GM21360 (cell line): ENCODE measurements around the gene TEX264.

ENCODE experiments used
- ATAC-seq: cut with Tn5 transposase; IDR thresholded peaks from one replicate; pipeline ENCODE4 v1.9.1; 2021; ENCODE audit warnings: mild to moderate bottlenecking, moderate library complexity; ENCODE audit not compliant: unreplicated experiment

The TEX264 gene

DNA sequence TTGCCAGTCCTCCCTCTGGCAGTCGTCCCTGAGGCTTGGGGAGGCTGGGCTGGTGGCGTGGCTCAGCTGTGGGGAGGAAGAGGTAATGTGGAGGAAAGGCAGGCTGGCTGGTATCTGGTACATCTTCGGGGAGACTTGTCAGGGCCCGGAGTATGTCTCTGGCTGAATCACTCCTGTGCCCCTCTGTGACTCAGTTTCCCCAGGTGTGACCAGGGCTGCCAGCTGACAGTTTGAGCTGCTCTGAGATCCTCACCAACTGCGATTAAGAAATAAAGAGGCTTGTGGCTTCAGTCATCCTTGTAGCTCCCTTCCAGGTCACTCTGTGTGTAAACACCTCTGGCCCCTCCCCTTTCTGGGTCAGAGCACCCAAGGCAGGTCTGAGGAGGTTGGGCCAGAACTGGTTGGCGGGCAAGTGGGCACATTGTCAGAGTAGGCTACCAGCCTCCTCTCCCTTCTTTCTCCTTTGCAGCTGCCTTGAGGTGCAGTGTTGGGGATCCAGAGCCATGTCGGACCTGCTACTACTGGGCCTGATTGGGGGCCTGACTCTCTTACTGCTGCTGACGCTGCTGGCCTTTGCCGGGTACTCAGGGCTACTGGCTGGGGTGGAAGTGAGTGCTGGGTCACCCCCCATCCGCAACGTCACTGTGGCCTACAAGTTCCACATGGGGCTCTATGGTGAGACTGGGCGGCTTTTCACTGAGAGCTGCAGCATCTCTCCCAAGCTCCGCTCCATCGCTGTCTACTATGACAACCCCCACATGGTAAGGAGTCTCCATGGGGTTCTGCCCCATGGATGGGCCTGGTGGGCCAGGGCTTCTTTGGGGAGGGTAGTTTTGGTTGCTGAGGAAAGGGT is 3.0 kb downstream of the TEX264 start:
- no peak for ATAC-seq

DNA sequence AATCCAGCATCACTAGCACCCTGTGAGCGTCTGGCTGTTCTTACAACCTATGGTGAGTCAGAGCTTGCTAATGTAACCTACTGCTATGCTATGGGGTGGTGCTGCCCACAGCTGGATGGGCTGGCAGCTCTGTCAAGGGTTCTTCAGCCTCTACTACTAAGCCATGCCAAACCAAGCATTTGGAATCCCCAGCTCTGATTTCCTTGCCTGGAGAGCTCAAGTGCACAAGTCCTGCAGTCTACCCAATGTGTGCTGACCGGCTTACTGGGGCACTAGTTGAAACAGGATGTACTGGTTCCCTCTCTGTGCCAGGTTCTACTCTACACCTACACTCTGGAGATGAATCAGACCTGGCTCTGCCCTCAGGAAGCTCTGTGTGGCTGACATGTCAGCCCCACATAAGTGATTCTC is 4.2 kb downstream of the TEX264 start:
- no peak for ATAC-seq

DNA sequence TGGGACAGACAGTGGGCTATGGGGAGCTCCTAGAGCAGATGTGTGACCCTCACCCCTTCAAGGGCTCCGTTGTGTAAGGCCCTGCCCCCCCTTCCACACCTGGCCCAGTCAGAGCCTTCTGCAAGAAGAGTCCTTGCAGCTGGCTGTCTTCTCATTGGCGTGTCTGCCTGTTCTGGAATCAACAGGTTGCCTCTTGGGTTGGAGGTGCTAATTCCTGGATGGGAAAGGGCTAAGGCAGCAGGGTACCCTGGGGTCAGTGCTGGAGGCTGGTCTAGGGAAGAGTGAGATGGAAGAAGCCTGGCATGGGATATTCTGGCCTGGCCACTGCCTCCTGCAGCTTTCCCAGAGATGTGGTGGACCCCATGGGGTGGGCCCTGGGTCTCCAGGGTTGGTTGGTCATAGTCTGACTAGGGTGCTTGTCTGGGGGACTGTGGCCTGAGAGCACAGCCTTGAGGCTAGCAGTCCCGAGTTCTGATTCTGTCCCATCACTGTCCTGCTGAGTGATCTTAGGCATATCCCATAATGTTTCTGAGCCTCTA is 5.1 kb downstream of the TEX264 start:
- ATAC-seq = no peak

DNA sequence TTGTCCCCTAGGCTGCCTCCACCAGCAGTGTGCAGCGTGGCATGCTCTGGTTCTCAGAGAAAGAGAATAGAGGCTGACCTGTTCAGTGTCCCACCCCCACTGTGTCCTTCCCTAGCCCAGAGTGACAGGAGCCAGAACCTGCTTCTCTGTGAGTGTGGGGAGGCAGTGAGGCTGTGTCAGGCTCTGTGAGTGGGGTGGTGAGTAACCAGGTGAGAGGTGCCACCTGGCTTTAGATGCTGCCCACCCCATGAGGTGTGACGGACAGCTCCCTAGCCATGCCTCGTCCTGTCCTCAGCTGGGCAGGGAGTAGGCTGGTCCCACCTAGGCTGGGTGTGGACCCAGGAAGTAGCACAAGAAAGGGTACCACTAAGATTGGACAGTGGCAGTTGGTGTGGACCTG is 6.3 kb downstream of the TEX264 start:
- no peak for ATAC-seq

DNA sequence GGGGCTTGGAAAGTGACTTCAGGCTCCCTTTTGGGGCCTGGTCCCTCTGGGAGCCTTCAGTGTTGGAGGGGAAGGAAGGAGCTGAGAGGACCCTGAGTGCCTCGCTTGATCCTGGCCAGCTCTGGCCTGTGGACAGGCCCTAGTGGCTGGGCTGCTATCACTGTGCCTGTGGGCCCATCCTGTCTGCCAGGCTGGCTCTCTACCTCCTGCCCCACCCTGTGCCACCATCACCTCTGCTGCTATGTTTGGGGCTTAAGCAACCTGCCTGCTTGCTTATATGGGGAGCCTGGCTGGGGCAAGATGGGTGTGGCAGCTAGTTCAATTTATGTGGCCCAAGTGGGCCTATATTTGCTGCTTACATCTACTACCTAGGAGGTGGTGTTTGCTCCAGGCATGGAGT is 7.1 kb downstream of the TEX264 start:
- no peak for ATAC-seq

DNA sequence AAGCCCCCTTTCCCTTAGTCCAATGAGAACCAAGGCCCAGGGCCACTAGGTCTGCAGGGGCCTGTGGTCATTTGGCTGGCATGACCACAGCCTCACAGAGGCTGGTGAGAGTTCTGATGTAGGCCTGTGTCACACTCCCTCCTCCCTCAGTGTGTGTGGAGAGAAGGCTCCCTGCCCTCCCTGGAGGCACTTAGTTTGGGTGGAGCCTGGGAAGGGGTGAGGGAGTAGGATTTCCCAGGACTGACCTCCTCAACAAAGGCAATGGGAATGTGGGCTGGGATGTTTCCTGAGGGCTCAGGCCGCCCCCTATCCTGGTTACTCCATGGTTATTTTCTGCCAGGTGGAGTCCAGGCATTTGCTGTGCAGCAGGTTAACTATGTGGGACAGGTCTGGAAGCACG is 7.6 kb downstream of the TEX264 start:
- ATAC-seq = no peak

DNA sequence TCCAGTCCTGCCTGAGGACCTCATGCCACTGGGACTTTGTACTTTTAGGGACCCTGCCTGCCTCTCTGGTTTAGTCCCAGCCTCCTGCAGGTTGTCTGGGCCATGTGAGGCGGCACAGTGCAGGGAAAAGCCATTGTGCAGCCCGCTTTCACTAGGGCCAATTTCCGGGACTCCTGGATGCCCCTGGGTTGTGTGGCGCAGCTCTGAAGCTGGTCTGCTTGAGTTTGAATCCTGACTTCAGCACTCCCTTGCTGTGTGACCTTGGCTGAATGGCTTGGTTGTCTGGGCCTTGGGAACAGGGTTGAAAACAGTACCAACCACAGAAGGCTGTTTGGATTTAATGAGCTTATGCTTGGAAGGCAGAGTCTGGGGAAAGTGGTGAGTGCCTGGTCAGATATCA is 8.3 kb downstream of the TEX264 start:
- no peak for ATAC-seq

DNA sequence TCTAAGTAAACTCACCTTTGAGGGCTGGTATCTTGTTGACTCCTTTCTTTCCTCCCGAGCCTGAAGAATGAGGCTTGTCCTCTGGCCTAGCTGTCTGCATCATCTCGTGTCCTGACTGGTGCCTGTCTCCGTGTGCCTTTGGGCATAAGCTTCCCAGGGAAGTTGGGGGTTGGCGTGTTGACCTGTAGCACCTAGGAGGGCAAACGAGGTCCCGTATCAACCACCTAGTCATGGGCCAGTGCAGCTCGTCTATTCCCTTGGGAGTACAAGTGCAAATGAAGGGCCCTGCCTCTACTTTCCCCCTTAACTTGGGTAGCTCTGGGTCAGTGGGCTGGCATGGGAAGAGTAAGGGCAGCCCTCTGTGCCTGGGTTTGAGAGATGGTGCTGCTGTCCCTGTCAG is 8.7 kb downstream of the TEX264 start:
- no peak for ATAC-seq

DNA sequence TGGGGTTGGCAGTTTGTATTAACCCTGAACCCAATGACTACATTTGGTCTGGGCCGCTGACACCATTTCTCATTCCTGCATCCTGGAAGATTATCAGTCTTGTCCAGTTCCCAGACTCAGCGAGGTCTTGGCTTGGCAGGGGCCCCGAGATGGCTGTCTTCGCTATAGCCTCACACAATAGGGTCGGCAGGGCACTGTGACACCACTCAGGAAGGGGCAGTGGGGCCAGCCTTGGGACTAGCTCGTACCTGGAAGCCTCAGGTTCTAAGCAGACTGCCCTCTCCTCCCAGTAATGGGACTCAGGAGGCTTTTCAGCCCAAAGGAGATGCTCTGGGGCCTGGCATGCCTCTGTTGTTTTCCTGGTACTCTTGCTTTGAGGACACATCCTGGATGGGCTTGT is 9.1 kb downstream of the TEX264 start:
- no peak for ATAC-seq

DNA sequence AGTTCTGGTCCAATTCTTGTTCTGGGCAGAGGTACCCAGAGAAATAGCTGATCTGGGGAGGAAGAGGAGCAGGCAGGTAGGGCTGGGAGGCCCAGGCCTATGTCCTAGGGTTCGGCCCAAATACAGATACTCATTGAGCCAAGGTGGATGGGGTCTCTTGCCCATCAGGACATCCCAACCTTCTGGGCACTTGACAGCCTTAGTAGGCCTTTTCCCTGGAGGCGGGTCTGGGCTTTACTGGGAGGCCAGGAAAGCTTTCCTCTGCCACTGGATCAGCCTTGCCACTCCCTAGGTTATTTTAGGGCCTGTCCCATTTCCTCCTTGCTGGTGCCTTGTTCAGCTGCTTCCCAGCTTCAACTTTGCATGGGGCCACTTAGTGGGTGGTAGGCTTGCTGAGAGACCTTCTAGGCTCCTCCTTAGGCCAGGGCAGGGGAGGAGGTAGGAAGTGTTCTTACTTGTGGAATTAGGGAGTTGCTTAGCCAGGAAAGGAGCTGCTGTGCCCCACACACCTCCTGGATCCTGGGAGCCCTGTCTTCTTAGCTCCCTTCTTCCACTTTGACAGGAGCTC is 9.7 kb downstream of the TEX264 start:
- ATAC-seq = no peak

DNA sequence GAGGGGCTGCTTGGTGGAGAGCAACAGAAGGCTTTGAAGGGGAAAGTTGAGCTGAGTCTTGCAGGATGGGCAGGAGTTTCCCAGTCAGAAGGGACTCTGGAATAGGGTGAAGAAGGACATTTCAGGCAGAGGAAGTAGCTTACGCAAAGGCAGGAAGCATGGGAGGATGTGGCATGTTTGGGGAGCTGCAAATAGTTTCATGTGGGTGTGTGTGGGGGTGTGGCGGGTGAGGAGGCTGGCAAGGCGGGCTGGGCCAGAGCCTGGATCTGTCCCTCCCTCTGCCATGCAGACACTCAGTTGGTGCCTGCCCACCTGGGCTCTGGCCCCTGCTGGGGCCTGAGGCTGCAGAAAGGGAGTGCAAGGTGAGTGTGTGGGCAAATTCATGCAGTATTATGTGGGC is 10.4 kb downstream of the TEX264 start:
- no peak for ATAC-seq

DNA sequence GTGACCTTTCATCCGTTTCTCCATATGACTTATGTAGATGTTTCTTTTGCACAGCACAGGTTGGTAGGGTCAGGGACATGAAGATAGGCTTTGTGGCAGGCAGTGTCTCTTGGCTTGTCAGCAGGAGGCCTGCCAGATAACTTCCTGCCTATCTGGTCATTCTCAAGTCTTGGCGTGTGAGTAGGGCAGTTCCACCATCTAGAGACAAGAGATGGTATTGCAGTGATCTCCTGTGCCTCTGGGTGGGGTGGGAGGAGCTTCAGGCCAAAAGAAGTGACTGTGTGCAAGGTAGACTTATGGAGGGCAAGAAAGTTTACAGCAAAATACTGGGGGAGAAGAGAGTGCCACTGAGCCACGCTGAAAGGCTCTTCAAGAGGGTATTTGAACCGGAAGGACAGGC is 11.0 kb downstream of the TEX264 start:
- peak; percentile 81 for ATAC-seq

DNA sequence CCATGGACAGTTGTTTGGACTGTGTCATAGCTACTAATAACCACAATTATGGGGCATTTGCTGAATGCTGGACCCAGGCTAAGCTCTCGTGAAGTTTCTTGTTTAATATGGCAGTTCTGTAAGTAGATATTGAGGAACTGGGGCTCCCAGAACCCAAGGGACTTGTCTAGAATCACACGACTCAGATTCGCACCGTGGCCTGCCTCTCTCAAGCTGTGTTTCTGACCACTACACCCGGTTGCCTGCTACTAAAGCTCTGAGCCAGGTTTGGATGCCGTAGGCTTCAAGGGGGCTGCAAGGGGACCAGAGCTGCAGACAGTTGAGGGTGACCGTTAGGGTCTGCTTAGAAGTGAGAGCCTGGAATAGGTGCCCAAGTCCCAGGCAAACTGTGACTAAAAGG is 11.5 kb downstream of the TEX264 start:
- ATAC-seq = no peak

DNA sequence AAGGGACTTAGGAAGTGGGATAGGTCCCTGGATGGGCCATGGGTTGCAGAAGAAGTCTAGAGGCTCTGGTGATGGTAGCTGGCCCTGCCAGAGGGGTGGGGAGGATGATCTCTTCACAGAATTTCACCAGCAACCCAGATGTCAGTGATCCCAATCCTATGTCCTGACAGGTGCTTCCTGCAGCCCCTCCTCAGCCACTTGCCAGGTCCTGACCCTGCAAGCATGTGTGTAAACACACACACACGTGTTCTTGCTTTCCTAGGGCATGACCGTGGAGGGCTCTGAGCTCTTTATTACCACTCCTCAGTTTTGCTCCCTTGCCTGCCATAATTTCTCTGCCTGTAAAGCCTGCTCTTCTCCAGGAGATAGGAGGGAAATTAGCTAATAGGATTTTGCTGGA is 12.5 kb downstream of the TEX264 start:
- ATAC-seq = no peak

DNA sequence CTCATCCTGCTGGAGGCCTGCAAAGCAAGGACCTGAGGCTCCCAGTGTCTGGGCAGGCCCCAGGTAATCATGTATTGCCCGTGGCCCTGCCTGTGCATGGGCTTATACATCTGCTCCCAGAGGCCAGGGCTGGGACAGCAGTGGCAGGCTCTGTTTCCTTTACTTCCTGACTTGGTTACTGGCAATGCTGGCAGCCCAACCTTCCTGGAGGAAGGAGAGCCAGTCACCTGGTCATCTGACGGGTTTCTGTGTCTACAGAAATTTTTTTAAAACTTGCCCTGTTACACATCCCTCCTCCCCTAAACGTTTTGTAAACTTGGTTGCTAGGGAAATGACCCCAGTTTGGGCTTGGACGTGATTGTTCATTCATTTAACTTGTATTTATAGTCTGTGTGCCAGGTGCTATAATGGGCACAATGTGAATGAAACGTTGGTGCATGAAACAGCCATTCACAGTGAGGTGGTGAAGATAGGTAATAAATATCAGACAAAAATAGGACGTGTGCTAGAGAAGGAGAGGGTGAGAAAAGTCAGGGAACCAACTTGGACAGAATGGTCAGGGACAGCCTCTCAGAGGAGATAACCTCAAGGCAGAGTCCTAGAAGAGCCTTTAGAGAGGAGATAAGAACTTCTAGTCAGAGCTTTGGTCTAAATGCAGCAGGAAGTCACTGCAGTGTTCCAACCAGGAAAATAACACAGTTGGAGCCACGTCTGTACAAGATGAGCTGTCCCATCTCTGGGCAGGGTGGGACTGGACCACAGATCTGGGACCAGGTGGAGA is 14.1 kb downstream of the TEX264 start:
- ATAC-seq = no peak

DNA sequence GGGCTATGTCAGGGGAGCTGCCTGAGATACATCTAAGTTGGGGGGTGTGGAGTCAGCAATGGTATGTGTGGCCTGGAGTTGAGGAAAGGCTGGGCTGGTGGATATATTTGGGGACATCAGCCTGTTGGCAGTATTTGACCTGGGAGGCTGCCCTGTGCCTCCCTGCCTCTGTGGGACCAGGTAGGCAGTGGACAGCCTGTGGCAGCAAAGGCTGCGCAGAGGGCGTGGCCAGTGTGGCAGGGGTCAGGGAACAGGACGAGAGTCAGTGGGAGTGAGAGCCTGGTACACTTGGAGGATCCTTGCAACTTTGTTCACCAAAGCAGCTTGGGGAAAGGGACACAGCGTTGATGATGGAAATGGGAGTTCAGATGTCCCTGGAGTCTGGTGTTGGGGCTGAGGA is 15.0 kb downstream of the TEX264 start:
- no peak for ATAC-seq

DNA sequence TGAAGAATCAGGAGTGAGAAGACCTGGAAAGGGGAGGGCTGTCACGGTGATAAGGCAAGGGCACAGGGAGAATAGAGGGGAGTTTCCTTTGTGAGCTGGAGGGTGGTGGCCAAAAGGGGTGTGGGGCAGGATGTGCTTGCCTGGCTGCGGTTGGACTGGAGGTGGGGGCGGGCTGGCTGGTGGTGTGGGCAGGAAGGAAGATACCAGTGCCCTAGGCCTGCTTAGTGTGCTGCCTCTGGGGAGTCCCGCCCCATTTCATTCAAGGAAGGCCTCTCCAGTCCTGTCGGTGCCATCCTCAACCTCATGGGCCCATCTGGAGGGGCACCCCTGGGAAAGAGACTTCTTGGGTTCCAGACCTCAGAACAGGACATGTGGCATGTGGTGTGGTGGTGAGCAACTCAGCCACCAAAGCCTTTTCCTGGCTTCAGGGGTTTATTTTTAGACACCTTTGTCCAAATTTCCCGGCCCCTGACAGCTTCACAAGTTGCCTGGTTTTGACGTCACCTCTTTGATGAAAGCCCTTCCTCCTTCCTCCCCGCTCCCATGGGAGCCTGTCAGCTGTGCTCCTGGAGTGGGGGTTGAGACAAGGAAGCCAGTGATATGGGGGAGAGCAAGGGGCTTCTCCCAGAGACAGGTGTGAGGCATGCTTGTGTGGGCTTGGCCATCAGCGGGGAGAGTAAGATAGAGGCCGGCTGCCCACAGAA is 15.6 kb downstream of the TEX264 start:
- ATAC-seq = no peak

DNA sequence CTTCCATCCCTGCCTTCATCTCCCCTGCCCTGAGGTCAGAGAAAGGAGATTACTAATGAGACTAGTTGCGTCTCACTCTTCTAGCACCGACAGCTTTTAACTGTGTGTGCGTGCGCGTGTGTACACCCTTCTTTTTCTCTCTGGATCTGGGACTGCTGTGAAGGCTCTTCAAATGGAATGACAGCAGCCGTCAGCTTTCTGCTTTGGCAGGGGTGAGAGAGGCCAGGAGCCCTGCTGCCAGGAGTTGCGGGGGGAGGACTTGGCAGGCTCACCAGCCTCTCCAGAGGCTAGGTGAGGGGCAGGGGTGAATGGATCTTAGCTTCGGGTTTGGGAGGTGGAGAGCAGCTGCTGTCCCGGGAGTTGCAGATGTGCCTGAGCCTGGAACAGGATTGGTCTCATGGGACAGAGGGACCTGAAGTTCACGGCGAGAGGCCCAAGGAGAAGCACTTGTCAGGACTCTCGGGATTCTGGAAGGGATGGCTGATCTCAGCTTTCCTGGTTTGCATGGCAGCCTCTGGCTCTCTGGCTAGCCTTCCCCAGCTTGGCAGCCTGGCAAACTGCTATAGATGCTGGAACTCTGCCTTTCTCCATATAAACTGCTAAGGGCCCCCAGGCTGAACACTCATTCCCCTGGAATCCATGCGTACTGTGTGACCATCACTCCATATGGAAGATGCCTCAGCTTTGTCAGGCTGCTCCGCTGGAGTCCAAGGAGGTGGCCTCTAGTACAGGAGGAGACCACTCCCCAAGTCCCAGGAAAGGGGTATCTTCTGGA is 16.6 kb downstream of the TEX264 start:
- no peak for ATAC-seq

DNA sequence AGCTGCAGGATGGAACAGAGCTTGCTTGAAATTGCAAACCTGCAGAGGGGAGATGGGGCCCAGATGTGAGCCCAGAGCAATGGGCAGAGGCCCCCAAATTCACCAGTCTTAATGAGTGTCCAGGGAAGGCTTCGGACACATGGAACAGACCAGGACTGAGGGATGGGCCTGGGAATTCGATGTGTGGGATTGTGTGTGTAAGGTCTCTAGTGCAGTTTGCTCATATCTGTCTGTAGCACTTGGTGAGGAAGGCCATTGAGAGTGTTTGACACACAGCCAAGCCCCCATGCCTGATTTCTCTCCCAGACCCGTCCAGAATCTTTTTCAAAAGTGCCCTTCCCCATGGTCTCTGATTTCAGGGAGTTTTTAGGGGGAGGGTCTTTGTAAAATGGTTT is 17.2 kb downstream of the TEX264 start:
- no peak for ATAC-seq

DNA sequence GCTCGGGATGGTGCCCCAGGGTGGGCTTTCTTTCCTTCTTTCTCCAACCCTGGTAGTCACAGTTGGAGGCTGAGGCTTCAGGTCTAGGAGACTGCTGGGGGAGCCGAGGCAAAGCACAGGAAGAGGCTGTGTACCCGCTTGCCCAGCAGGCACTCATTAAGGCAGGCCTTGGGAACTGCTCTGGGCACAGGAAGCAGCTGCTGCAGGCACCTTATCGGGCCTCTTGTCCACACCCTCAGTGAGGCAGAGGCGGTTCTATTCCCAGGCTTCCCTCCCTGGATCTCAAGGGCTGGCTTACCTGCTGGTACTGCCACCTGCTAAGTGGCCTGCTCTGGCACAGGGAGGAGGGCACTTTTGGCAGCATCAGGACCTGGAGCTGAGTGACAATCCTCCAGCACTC is 20.0 kb downstream of the TEX264 start:
- ATAC-seq = no peak
